Prostate gland (tissue), 2 donors: ENCODE results near the gene RAB35. TPM values are rescaled to one million over a fixed set of nuclear protein-coding genes. Genes with fewer than 3 reads are reported as not detected.

Experiments
- DNase-seq: peaks from one replicate; pipeline ENCODE4 v3.0.0-alpha.2; 2019; ENCODE audit warnings: low spot score
- H3K27ac ChIP-seq, 2 donors: fragments of 200-600 bp; sonication (generic); 2 replicates each; pipeline ENCODE4 v1.5.1; 2017 to 2019
- H3K27me3 ChIP-seq: fragments of 200-600 bp; sonication (generic); replicated peaks from 2 replicates; pipeline ENCODE4 v1.5.1; 2019; ENCODE audit not compliant: insufficient read depth
- H3K36me3 ChIP-seq, 2 donors: fragments of 200-600 bp; sonication (generic); 1 replicate in 1 of 2; 2 replicates in 1 of 2; pipeline versions ENCODE4 v1.5.1 to v1.8.1; 2017 to 2019
- H3K4me1 ChIP-seq: fragments of 200-600 bp; sonication (generic); replicated peaks from 2 replicates; pipeline ENCODE4 v1.5.1; 2019
- H3K4me3 ChIP-seq, 2 donors: fragments of 200-600 bp; sonication (generic); 2 replicates each; pipeline ENCODE4 v1.5.1; 2017 to 2019
- H3K9me3 ChIP-seq: fragments of 200-600 bp; sonication (generic); 2 replicates; pipeline ENCODE4 v1.5.1; 2017
- CTCF ChIP-seq, 4 experiments: fragments of 200-600 bp in 2 of 4; fragments of 450-650 bp in 2 of 4; sonication (generic) in 2 of 4; IDR thresholded peaks; 1 replicate in 3 of 4; 2 replicates in 1 of 4; pipeline ENCODE4 v1.5.1; 2016 to 2019; ENCODE audit warnings: antibody characterized with exemption in 4 of 4, mild to moderate bottlenecking in 2 of 4, moderate library complexity in 2 of 4
- POLR2A ChIP-seq: fragments of 450-650 bp; IDR thresholded peaks from one replicate; pipeline ENCODE4 v1.6.1; 2016; ENCODE audit warnings: antibody characterized with exemption, mild to moderate bottlenecking
- POLR2AphosphoS5 ChIP-seq: sonication (generic); formaldehyde crosslinking; IDR thresholded peaks from one replicate; pipeline ENCODE4 v1.6.1; 2017; ENCODE audit warnings: antibody characterized with exemption
- WGBS: methylation state at CpG from one replicate; pipeline ENCODE4 v1.1.5; 2018; 5-methylcytosine and 5-hydroxymethylcytosine counted together
- intact Hi-C: fragments of 100-400 bp; cut with DNase I; formaldehyde crosslinking; loops from one replicate; pipeline ENCODE4 v1.14.2; 2022
- total RNA-seq, 2 donors: library from RNA; depleted of rRNA; stranded (reverse); fragments of >200 nt; gene quantifications; one replicate each; pipeline ENCODE4 v1.1.0, GENCODE V29; 2016

Gene RAB35
- total RNA-seq, 2 donors from 2014 or later: 26.6 to 41.1 TPM

- H3K27ac ChIP-seq: no peak overlapping the region
- no peak for DNase-seq
- H3K27me3 ChIP-seq: no peaks in the 10 kb centered on the region
- H3K4me3 ChIP-seq: no peak overlapping the region
- H3K9me3 ChIP-seq: no peaks in the 10 kb centered on the region
- intact Hi-C loops: no loop called here
- H3K36me3 ChIP-seq: peaks cover 0 to 10% of the 10 kb centered on the region in 2 donors
- WGBS: 70% methylated on average over 8 of the region's 8 CpGs
- peaks cover 2% of the 10 kb centered on the region for H3K4me1 ChIP-seq
- TF ChIP-seq POLR2A (no peak), CTCF (IDR thresholded peaks at IDR 0.05) (no peak), POLR2AphosphoS5 (no peak)
These were observed 20.8 kb downstream of the RAB35 start for GRCh38 chr12:120095736-120096135.

DNA sequence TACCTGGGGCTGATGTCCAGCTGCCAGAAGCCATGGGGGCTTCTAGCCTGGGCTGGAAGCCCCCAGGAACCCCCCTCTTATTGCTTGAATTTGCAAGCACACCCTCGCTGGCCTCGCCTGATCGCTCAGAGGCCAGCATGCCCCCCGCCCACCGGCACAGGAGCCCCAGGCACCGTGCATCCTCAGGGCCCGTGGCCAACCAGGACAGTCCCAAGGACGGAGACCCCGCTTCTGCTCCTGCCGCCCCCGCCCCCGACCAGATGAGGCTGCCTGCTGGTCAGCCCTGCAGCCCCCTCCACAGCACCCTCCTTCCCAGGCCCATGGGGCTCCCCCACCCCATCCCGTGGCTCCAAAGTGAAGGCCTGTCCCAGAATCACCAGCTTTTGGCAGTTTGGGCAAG lies 21.2 kb downstream of the RAB35 start:
- no peaks in the 10 kb centered on the region for H3K27me3 ChIP-seq
- no peak overlapping the region for H3K4me3 ChIP-seq
- H3K36me3 ChIP-seq: peaks cover 0 to 10% of the 10 kb centered on the region in 2 donors
- 91% methylated on average over 13 of the region's 13 CpGs for WGBS
- no peaks in the 10 kb centered on the region for H3K9me3 ChIP-seq
- TF ChIP-seq POLR2AphosphoS5 (no peak), CTCF (IDR thresholded peaks at IDR 0.05) (no peak), POLR2A (no peak)
- H3K27ac ChIP-seq: no peak overlapping the region
- intact Hi-C loops: no loop called here
- DNase-seq: no peak
- H3K4me1 ChIP-seq: no peaks in the 10 kb centered on the region

GRCh38 chr12:120094485-120094884 lies 22.1 kb downstream of the RAB35 start:
- 63% methylated on average over 9 of the region's 9 CpGs for WGBS
- Histone ChIP-seq H3K27me3 (no peaks in the 10 kb centered on the region), H3K36me3 (peaks cover 0 to 10% of the 10 kb centered on the region in 2 donors), H3K9me3 (no peaks in the 10 kb centered on the region), H3K27ac (no peak overlapping the region), H3K4me1 (no peaks in the 10 kb centered on the region), H3K4me3 (no peak overlapping the region)
- intact Hi-C loops: no loop called here
- no peak for DNase-seq
- TF ChIP-seq POLR2A (no peak), POLR2AphosphoS5 (no peak), CTCF (IDR thresholded peaks at IDR 0.05) (no peak)

- Histone ChIP-seq H3K4me1 (no peaks in the 10 kb centered on the region), H3K27ac (no peak overlapping the region), H3K36me3 (peaks cover 0 to 10% of the 10 kb centered on the region in 2 donors), H3K4me3 (no peak overlapping the region), H3K9me3 (no peaks in the 10 kb centered on the region), H3K27me3 (no peaks in the 10 kb centered on the region)
- TF ChIP-seq POLR2AphosphoS5 (no peak), CTCF (IDR thresholded peaks at IDR 0.05) (no peak), POLR2A (no peak)
- no peak for DNase-seq
- WGBS: 67% methylated on average over 14 of the region's 17 CpGs
- intact Hi-C loops: no loop called here
These were observed 22.8 kb downstream of the RAB35 start for GRCh38 chr12:120093592-120094355.

DNA sequence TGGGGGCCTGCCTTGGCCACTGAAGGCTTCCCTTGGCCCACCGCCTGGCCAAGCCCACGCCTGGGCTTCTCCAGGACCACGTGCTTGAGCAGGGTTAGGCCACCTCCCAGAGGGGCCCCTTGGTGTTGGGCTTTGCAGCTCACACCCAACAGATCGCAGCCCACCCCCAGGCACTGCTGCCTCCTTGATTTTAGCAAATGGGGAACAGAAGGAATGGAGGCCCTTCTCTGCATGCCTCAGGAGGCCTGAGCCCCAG lies 23.3 kb downstream of the RAB35 start:
- WGBS: 90% methylated on average over 3 of the region's 4 CpGs
- intact Hi-C loops: no loop called here
- Histone ChIP-seq H3K4me3 (no peak overlapping the region), H3K36me3 (peaks cover 0 to 10% of the 10 kb centered on the region in 2 donors), H3K9me3 (no peaks in the 10 kb centered on the region), H3K27me3 (no peaks in the 10 kb centered on the region), H3K27ac (no peak overlapping the region), H3K4me1 (no peaks in the 10 kb centered on the region)
- no peak for DNase-seq
- TF ChIP-seq CTCF (IDR thresholded peaks at IDR 0.05): no peak
